ENCODE measurements around the gene SIAE. TPM values are rescaled to one million over a fixed set of nuclear protein-coding genes. Genes with fewer than 3 reads are reported as not detected.

The SIAE gene
- total RNA-seq, 1 donor from 2014 or later, result 13.8 TPM

DNA sequence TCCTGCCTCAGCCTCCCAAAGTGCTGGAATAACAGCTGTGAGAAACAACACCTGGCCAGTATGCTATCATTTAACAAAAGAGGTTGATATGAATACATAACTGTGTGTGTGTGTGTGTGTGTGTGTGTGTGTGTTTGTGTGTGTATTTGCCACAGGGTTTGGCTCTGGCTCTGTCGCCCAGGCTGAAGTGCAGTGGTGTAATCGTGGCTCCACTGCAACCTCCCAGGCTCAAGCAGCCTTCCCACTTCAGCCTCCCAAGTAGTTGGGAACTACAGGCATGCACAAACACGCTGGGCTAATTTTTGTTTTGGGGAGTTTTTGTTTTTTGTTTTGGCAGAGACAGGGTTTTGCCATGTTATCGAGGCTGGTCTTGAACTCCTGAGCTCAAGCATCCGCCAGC is 4.9 kb upstream of the SIAE start:
- Mint-ChIP-seq H3K36me3 (ENCODE audit: unreplicated experiment) (peaks cover 5% of the 10 kb centered on the region), H3K9me3 (ENCODE audit: unreplicated experiment) (peaks cover 13% of the 10 kb centered on the region)

DNA sequence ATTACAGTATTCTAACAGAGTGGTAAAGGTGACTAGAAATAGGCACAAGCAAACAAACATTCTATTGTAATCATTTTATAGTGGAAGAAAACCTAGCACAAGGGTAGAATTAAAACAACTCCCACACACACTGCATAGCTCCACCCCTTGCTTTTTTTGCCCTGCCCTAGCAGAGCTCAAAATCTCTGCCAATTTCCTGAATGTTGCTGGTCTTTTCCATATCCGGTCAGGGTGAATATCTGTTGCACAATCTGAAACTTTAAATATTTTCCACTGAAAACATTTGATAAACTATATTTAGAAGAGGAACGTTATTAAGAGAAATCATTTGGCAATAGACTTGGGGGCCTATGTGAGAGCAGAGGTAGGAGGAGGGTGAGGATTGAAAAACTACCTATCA is 2.8 kb upstream of the SIAE start:
- Mint-ChIP-seq H3K27ac (ENCODE audit: unreplicated experiment) (no peak overlapping the region), H3K4me1 (ENCODE audit: unreplicated experiment) (peaks cover 12% of the 10 kb centered on the region), H3K9me3 (ENCODE audit: unreplicated experiment) (no peaks in the 10 kb centered on the region), H3K27me3 (ENCODE audit: unreplicated experiment) (no peaks in the 10 kb centered on the region), H3K36me3 (ENCODE audit: unreplicated experiment) (no peaks in the 10 kb centered on the region), H3K4me3 (ENCODE audit: unreplicated experiment) (no peak overlapping the region)
- TF ChIP-seq, protein P1, sequence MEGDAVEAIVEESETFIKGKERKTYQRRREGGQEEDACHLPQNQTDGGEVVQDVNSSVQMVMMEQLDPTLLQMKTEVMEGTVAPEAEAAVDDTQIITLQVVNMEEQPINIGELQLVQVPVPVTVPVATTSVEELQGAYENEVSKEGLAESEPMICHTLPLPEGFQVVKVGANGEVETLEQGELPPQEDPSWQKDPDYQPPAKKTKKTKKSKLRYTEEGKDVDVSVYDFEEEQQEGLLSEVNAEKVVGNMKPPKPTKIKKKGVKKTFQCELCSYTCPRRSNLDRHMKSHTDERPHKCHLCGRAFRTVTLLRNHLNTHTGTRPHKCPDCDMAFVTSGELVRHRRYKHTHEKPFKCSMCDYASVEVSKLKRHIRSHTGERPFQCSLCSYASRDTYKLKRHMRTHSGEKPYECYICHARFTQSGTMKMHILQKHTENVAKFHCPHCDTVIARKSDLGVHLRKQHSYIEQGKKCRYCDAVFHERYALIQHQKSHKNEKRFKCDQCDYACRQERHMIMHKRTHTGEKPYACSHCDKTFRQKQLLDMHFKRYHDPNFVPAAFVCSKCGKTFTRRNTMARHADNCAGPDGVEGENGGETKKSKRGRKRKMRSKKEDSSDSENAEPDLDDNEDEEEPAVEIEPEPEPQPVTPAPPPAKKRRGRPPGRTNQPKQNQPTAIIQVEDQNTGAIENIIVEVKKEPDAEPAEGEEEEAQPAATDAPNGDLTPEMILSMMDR (IDR thresholded peaks at IDR 0.05), result no peak
- DNase-seq (ENCODE audit: extremely low spot score, unreplicated experiment), result no peak

More for the DNA sequence above, 4.9 kb upstream of the SIAE start:
- Mint-ChIP-seq H3K4me1 (ENCODE audit: unreplicated experiment) (peaks cover 5% of the 10 kb centered on the region), H3K27me3 (ENCODE audit: unreplicated experiment) (no peaks in the 10 kb centered on the region), H3K4me3 (ENCODE audit: unreplicated experiment) (no peak overlapping the region), H3K27ac (ENCODE audit: unreplicated experiment) (no peak overlapping the region)
- TF ChIP-seq, protein P1 (IDR thresholded peaks at IDR 0.05), result no peak
- DNase-seq (ENCODE audit: extremely low spot score, unreplicated experiment), result no peak

DNA sequence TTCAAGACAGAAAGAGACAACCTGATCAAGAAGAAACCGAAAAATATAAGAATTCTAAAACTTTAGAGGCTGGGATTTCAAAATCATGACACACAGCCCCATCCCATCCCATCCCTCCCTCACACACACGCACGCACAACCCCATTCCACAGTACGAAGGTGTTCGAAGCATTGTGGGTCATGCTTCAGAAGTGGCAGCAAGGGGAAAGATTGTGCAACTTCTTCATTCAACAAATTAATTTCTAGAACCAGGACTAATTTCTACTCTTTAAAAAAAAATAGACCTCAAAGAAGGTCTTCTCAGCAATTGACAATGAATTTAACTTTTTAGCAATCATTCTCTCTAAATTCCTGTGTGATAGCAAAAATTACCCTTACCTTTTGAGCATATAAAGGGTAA is 1.0 kb upstream of the SIAE start:
- Mint-ChIP-seq H3K27me3 (ENCODE audit: unreplicated experiment) (no peaks in the 10 kb centered on the region), H3K9me3 (ENCODE audit: unreplicated experiment) (no peaks in the 10 kb centered on the region), H3K4me1 (ENCODE audit: unreplicated experiment) (peaks cover 12% of the 10 kb centered on the region), H3K4me3 (ENCODE audit: unreplicated experiment) (peak overlapping the region; percentile 93), H3K36me3 (ENCODE audit: unreplicated experiment) (no peaks in the 10 kb centered on the region), H3K27ac (ENCODE audit: unreplicated experiment) (peak overlapping the region; percentile 98)
- TF ChIP-seq, protein P1 (IDR thresholded peaks at IDR 0.05), result no peak
- no peak for DNase-seq (ENCODE audit: extremely low spot score, unreplicated experiment)

DNA sequence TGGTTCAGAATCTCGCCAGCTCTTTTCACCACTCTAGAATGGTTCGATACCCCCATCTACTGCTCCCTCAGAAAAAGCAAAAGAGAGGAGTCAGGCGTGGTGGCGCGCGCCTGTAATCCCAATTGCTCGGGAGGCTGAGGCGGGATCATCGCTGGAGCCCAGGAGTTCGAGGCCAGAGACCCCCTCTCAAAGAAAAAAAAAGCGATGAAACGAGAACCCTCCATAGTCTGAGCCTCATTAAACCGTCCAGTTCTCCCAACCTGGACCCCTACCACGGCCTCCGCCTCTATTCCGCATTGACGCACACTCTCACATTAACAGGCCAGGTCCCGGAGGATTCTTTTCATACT is 604 bp upstream of the SIAE start:
- TF ChIP-seq, protein P1 (IDR thresholded peaks at IDR 0.05), result no peak
- H3K36me3 Mint-ChIP-seq (ENCODE audit: unreplicated experiment), result no peaks in the 10 kb centered on the region
- no peaks in the 10 kb centered on the region for H3K27me3 Mint-ChIP-seq (ENCODE audit: unreplicated experiment)
- no peaks in the 10 kb centered on the region for H3K9me3 Mint-ChIP-seq (ENCODE audit: unreplicated experiment)
- no peak for DNase-seq (ENCODE audit: extremely low spot score, unreplicated experiment)
- peak overlapping the region; percentile 93 for H3K4me3 Mint-ChIP-seq (ENCODE audit: unreplicated experiment)
- H3K27ac Mint-ChIP-seq (ENCODE audit: unreplicated experiment), result peak overlapping the region; percentile 98
- H3K4me1 Mint-ChIP-seq (ENCODE audit: unreplicated experiment), result peaks cover 12% of the 10 kb centered on the region

DNA sequence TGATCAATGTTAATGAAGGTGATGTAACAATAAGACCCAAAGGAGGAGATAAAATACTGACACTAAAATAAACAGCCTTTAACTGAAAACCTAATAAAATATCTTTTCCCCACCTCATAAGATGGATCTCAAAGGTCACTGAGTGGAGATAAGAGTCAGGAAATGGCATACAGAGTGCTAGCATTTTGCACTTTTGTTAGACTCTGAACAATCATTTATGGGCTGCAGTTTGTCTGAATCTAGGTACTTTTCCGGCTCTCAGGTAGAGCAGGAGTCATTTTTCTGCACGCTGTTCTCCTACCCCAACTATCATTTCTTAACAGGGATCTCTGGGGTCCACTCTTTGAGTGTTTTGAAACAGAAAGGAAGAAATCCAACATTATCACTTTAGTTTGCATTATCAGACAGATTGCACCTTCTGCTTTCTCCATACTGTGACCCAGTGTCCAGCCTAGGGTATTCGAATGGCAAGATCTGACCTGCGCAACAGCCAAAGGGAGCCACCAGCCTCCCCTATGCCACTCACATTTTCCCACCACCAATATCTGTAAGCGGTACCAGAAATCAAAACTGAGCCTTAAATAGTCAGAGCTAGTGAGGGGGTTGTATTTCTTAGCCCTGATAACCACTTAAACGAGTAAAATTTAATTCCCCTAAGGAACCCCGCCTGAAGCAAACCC is 863 bp downstream of the SIAE start:
- Mint-ChIP-seq H3K9me3 (ENCODE audit: unreplicated experiment) (no peaks in the 10 kb centered on the region), H3K27ac (ENCODE audit: unreplicated experiment) (peak overlapping the region; percentile 68), H3K4me3 (ENCODE audit: unreplicated experiment) (peak overlapping the region; percentile 93), H3K4me1 (ENCODE audit: unreplicated experiment) (peaks cover 12% of the 10 kb centered on the region), H3K27me3 (ENCODE audit: unreplicated experiment) (no peaks in the 10 kb centered on the region), H3K36me3 (ENCODE audit: unreplicated experiment) (no peaks in the 10 kb centered on the region)
- TF ChIP-seq, protein P1 (IDR thresholded peaks at IDR 0.05), result no peak
- no peak for DNase-seq (ENCODE audit: extremely low spot score, unreplicated experiment)
